Upper lobe of right lung (tissue), 1 donor: ENCODE measurements around the gene WDR88. TPM values are rescaled to one million over a fixed set of nuclear protein-coding genes. Genes with fewer than 3 reads are reported as not detected.

Experiments
- ATAC-seq: fragments of 200-7000 bp; cut with Tn5 transposase; one replicate; pipeline ENCODE4 v1.9.1; 2020; ENCODE audit warnings: mild to moderate bottlenecking, moderate library complexity
- DNase-seq: peaks from one replicate; pipeline ENCODE4 v3.0.0-alpha.2; 2020
- H3K27ac ChIP-seq: fragments of 200-600 bp; one replicate; pipeline ENCODE4 v1.8.0; 2022
- H3K27me3 ChIP-seq: fragments of 200-600 bp; one replicate; pipeline ENCODE4 v1.8.0; 2022; ENCODE audit warnings: mild to moderate bottlenecking
- H3K36me3 ChIP-seq: fragments of 200-600 bp; one replicate; pipeline ENCODE4 v1.8.0; 2022
- H3K4me1 ChIP-seq: fragments of 200-600 bp; one replicate; pipeline ENCODE4 v1.8.0; 2022
- H3K4me3 ChIP-seq: fragments of 200-600 bp; one replicate; pipeline ENCODE4 v1.8.0; 2022; ENCODE audit warnings: mild to moderate bottlenecking
- H3K9me3 ChIP-seq: fragments of 200-600 bp; one replicate; pipeline ENCODE4 v1.8.0; 2022
- intact Hi-C: fragments of 100-400 bp; cut with DNase I; formaldehyde crosslinking; loops from one replicate; pipeline ENCODE4 v1.11.0; 2022
- total RNA-seq: library from RNA; stranded (reverse); fragmentation: NEBNext Ultra II Directional; extraction: Animal tissue kit (Norgen Biotek cat#: 25700); gene quantifications from one replicate; pipeline ENCODE4 v1.2.1, GENCODE V29; 2021
- TF ChIP-seq, protein P1 (sequence below): fragments of 200-600 bp; IDR thresholded peaks from one replicate; pipeline ENCODE4 v1.8.0; 2022; ENCODE audit warnings: antibody characterized with exemption
- donor health status: DM: no; HTN: yes; CAD: no; lungs with severe emphysema.

The WDR88 gene
- total RNA-seq, 1 donor from 2014 or later = not detected

DNA sequence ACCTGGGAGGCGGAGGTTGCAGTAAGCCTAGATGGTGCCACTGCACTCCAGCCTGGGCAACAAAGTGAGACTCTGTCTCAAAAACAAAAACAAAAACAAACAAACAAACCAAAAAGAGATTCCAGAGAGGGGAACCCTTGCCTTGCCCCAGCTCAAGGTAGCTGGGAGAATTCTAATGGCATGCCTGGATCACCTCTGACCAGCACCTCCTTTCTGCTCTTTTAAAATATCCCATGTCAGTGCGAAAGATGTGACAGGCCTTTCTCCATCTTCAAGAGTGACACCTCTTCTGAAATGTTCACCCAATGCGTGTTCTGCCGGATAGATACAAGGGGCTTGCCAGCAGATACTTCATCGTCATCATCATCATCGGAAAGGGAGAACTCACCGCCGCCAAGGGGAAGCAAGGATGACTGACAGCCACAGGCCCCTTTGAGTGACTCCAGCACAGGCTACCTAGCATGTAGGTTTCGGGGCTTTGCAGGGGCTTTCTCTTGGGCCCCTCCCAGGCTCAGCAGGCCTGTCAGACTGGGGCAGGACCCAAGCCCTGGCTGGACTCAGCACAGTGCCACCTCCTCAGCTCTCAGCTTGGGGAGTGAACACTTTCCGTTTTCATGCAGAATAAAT is 43.4 kb downstream of the WDR88 start:
- Histone ChIP-seq H3K4me1 (peaks cover 13% of the 10 kb centered on the region), H3K9me3 (no peaks in the 10 kb centered on the region), H3K36me3 (no peaks in the 10 kb centered on the region), H3K27ac (peak overlapping the region; percentile 97), H3K27me3 (no peaks in the 10 kb centered on the region), H3K4me3 (no peak overlapping the region)
- TF ChIP-seq, protein P1, sequence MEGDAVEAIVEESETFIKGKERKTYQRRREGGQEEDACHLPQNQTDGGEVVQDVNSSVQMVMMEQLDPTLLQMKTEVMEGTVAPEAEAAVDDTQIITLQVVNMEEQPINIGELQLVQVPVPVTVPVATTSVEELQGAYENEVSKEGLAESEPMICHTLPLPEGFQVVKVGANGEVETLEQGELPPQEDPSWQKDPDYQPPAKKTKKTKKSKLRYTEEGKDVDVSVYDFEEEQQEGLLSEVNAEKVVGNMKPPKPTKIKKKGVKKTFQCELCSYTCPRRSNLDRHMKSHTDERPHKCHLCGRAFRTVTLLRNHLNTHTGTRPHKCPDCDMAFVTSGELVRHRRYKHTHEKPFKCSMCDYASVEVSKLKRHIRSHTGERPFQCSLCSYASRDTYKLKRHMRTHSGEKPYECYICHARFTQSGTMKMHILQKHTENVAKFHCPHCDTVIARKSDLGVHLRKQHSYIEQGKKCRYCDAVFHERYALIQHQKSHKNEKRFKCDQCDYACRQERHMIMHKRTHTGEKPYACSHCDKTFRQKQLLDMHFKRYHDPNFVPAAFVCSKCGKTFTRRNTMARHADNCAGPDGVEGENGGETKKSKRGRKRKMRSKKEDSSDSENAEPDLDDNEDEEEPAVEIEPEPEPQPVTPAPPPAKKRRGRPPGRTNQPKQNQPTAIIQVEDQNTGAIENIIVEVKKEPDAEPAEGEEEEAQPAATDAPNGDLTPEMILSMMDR = no peak
- no peak for DNase-seq
- intact Hi-C loops = no loop called here
- ATAC-seq = no peak

DNA sequence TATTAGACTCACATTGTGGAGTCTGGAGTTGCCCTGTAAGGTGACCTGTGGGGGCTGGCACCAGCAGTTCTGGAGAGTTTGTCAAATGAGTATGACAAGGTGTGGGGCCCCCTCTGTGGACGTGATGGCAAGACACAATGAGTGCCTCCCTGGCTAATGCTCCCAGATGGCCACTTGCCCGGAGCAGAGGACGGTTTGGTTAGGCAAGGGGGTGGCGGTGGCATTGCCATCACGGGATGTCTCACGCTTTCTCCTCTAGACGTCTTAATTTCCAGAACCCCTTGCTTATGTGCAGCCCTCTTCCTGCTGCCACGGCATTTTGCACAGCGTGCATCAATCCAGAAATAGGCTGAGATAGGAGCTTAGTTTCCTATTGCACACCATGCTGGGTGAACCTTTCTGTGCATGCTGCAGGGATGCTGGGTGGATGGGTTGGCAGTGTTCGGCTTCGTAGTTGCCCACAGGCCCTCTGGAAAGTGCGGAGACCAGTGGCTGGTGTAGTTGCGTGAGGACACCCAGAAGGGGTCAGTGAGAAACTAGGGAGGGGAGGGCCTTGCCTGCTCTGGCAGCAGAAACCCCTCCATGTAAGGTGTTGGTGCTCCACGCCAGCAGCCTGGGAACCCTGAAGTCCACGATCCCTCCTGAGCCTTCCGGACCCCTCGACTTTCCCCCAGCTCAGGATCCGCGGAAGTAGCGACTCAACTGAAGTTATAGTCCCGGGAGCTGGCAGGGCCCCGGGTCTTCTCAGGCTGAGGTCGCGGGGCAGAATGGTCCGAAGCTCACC is 44.2 kb downstream of the WDR88 start:
- Histone ChIP-seq H3K27me3 (no peaks in the 10 kb centered on the region), H3K4me3 (peak overlapping the region; percentile 90), H3K36me3 (no peaks in the 10 kb centered on the region), H3K9me3 (no peaks in the 10 kb centered on the region), H3K27ac (peak overlapping the region; percentile 97), H3K4me1 (peaks cover 13% of the 10 kb centered on the region)
- ATAC-seq (no peak), DNase-seq (no peak)
- TF ChIP-seq, protein P1 = no peak
- intact Hi-C loops = no loop called here

DNA sequence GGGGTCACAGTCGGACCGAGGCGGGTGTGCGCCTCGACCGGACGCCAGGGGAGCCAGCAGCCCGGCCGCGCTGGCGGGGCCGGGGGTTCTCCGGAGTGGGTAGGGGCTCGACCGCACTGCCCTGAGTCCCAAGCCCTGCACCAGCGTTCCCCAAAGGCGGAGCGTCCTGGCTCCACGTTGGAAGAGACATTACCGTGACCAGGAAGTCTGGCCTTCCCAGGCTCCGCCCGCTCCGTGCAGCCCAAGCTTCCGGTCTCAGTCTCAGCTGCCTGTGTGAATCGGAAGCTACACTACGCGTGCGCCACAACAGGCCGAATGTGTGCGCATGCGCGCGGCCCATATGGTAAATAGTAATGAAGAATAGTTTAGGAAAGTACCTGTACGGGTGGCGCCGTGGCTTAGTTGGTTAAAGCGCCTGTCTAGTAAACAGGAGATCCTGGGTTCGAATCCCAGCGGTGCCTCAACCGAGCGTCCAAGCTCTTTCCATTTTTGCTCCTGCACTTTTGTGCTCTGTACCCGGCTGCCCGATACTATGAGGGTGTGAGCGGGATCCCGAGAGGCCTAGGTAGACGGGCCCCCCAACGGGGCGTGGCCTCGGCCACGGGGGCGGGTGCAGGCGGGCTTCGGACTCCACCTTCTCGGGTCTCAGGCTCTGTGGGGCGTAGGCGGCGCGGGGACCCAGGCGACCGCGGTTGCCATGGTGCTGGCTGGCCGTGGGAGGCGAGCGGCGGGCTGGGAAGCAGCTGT is 44.9 kb downstream of the WDR88 start:
- no peaks in the 10 kb centered on the region for H3K9me3 ChIP-seq
- DNase-seq (peak; percentile 98), ATAC-seq (peak; percentile 95)
- H3K27ac ChIP-seq = peak overlapping the region; percentile 97
- H3K27me3 ChIP-seq = no peaks in the 10 kb centered on the region
- H3K4me1 ChIP-seq = peaks cover 13% of the 10 kb centered on the region
- intact Hi-C loops = no loop called here
- no peaks in the 10 kb centered on the region for H3K36me3 ChIP-seq
- TF ChIP-seq, protein P1 = peak; percentile 25
- H3K4me3 ChIP-seq = peak overlapping the region; percentile 90

DNA sequence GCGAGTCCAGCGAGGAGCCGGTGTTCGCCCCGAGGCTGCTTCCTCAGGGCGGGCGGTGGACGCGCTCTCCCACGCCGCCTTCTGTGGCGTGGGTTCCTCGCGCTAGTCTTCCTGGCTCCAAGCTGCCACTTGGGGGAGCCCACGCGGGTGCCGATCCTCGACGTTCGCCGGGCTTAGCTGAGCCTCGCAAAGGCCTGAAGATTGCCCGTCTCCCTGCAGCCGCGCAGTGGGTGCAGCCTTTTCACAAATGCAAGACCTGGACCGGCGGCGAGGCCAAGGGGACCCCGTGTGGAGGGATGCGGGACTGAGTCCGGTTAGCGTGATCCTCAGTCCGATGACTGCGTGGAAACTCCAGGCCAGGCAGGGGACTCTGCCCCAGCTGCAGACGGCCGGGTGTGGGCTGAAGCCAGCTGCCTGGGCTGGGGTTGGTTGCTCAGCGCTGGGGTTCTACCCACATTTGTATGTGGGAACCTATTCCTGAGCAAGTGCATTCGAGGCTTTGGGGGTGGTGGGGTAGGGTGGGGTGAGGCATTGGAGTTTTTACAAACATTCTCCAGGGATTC is 45.6 kb downstream of the WDR88 start:
- Histone ChIP-seq H3K27me3 (no peaks in the 10 kb centered on the region), H3K27ac (peak overlapping the region; percentile 97), H3K4me3 (peak overlapping the region; percentile 90), H3K36me3 (no peaks in the 10 kb centered on the region), H3K4me1 (peaks cover 13% of the 10 kb centered on the region), H3K9me3 (no peaks in the 10 kb centered on the region)
- DNase-seq (no peak), ATAC-seq (no peak)
- intact Hi-C loops = no loop called here
- TF ChIP-seq, protein P1 = peak; percentile 65

DNA sequence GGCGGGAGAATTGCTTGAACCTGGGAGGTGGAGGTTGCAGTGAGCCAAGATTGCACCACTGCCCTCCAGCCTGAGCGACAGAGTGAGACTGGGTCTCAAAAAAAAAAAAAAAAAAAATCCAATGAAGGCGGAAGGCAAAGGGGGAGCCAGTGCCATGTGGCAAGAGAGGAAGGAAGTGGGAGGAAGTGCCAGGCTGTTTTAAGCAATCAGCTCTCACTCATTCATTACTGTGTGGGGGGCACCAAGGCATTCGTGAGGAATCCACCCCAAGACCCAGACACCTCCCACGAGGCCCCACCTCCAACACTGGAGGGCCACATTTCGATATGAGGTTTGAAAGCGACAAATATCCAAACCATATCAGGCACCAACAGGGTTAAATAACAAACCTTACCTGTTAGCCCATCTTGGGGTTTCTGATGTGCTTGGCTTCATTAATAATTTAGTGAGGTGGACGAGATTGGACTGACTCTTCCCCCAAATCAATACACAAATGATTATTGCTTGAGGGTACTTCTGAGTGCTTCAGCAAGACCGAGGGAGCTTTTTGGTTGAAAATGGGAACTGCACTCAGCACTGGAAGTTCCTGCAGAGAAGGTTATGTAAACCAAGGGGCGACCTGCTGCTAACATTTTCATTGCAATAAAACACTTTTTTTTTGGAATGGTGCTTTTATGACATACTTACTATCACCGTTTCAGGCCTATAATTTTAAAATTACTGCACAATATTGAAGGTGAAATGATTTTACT is 54.7 kb downstream of the WDR88 start:
- Histone ChIP-seq H3K27me3 (no peaks in the 10 kb centered on the region), H3K4me1 (no peaks in the 10 kb centered on the region), H3K27ac (no peak overlapping the region), H3K4me3 (no peak overlapping the region), H3K36me3 (no peaks in the 10 kb centered on the region), H3K9me3 (no peaks in the 10 kb centered on the region)
- DNase-seq (peak; percentile 44), ATAC-seq (peak; percentile 61)
- intact Hi-C loops = no loop called here
- TF ChIP-seq, protein P1 = no peak
